Left lung (tissue), 14 donors: ENCODE measurements around the gene TBX3. TPM values are rescaled to one million over a fixed set of nuclear protein-coding genes. Genes with fewer than 3 reads are reported as not detected.
"Not testable (repeated sequence)": the region's sequence is repeated elsewhere in the genome, so short reads cannot be mapped to it uniquely, and the experiment has no call there.

Experiments
- ATAC-seq: fragments of 200-7000 bp; cut with Tn5 transposase; one replicate; pipeline ENCODE4 v1.9.1; 2020; ENCODE audit warnings: moderate library complexity
- DNase-seq, 4 donors: peaks; one replicate each; pipeline ENCODE4 v3.0.0-alpha.2; 2013 to 2020
- H3K27ac ChIP-seq, 2 donors: fragments of 200-600 bp; sonication (generic) in 1 of 2; one replicate each; pipeline versions ENCODE4 v1.5.0 to v1.8.0; 2020 to 2021
- H3K27me3 ChIP-seq, 2 donors: fragments of 200-600 bp; sonication (generic) in 1 of 2; one replicate each; pipeline versions ENCODE4 v1.5.0 to v1.8.0; 2020 to 2021
- H3K36me3 ChIP-seq, 2 donors: fragments of 200-600 bp; sonication (generic) in 1 of 2; one replicate each; pipeline versions ENCODE4 v1.5.0 to v1.8.0; 2020 to 2021
- H3K4me1 ChIP-seq, 2 donors: fragments of 200-600 bp; one replicate each; pipeline ENCODE4 v1.8.0; 2021
- H3K4me3 ChIP-seq, 2 donors: fragments of 200-600 bp; sonication (generic) in 1 of 2; one replicate each; pipeline versions ENCODE4 v1.5.0 to v1.8.0; 2020 to 2021; ENCODE audit warnings: mild to moderate bottlenecking in 1 of 2
- H3K9me3 ChIP-seq, 2 donors: fragments of 200-600 bp; sonication (generic) in 1 of 2; one replicate each; pipeline versions ENCODE4 v1.5.0 to v1.8.0; 2020 to 2021
- intact Hi-C, 2 donors: fragments of 100-400 bp; cut with DNase I; formaldehyde crosslinking; loops; one replicate each; pipeline versions ENCODE4 v1.11.2 to v1.14.2; 2022
- long read RNA-seq, 12 donors: library from polyadenylated mRNA in 2 of 12; unstranded in 2 of 12; transcript quantifications; one replicate each; pipeline ENCODE4 v2.0.0 and lab custom pipeline, GENCODE V29; 2019 to 2026
- polyA plus RNA-seq, 6 donors: library from polyadenylated mRNA; unstranded; fragments of 120-200 nt; gene quantifications; one replicate each; pipeline ENCODE4 v1.2.1, GENCODE V29; 2013; ENCODE audit not compliant: insufficient read length in 6 of 6
- total RNA-seq, 2 donors: library from RNA; stranded (reverse); fragmentation: NEBNext Ultra II Directional; extraction: Animal tissue kit (Norgen Biotek cat#: 25700); gene quantifications; one replicate each; pipeline ENCODE4 v1.2.1, GENCODE V29; 2021
- TF ChIP-seq, protein P1 (sequence below), 2 donors: fragments of 200-600 bp; sonication (generic) in 1 of 2; IDR thresholded peaks; one replicate each; pipeline versions ENCODE4 v1.5.0 to v1.8.0; 2021; ENCODE audit warnings: antibody characterized with exemption in 2 of 2
- donor health status: DM: no; HTN: yes; CAD: no.
- donor health status: DM: no; HTN: no; CAD: no.

TBX3 gene
- total RNA-seq (10 to 100 TPM; 28.3 to 48.1 TPM), polyA plus RNA-seq (100 to 1,000 TPM in 5 of 6 donors, 10 to 100 TPM in 1; 81.5 to 109 (median 106) TPM)
- long read RNA-seq, donor 1, full-length matches to known transcripts: 15 of 52 reads
- long read RNA-seq, donor 1, partial matches to known transcripts: 37 of 52 reads
- long read RNA-seq, donor 1, other reads (novel, unspliced or antisense): 0 of 52 reads
- long read RNA-seq, donor 2, full-length matches to known transcripts: 29 of 120 reads
- long read RNA-seq, donor 2, partial matches to known transcripts: 91 of 120 reads
- long read RNA-seq, donor 2, other reads (novel, unspliced or antisense): 0 of 120 reads
- long read RNA-seq, donor 3, full-length matches to known transcripts: 13 of 13 reads
- long read RNA-seq, donor 3, partial matches to known transcripts: 0 of 13 reads
- long read RNA-seq, donor 3, other reads (novel, unspliced or antisense): 0 of 13 reads
- long read RNA-seq, donor 4, full-length matches to known transcripts: 2 of 11 reads
- long read RNA-seq, donor 4, partial matches to known transcripts: 7 of 11 reads
- long read RNA-seq, donor 4, other reads (novel, unspliced or antisense): 2 of 11 reads
- long read RNA-seq, donor 5, full-length matches to known transcripts: 13 of 45 reads
- long read RNA-seq, donor 5, partial matches to known transcripts: 32 of 45 reads
- long read RNA-seq, donor 5, other reads (novel, unspliced or antisense): 0 of 45 reads
- long read RNA-seq, donor 6, full-length matches to known transcripts: 6 of 12 reads
- long read RNA-seq, donor 6, partial matches to known transcripts: 6 of 12 reads
- long read RNA-seq, donor 6, other reads (novel, unspliced or antisense): 0 of 12 reads
- long read RNA-seq, donor 7, full-length matches to known transcripts: 10 of 15 reads
- long read RNA-seq, donor 7, partial matches to known transcripts: 5 of 15 reads
- long read RNA-seq, donor 7, other reads (novel, unspliced or antisense): 0 of 15 reads
- long read RNA-seq, donor 8, full-length matches to known transcripts: 13 of 39 reads
- long read RNA-seq, donor 8, partial matches to known transcripts: 26 of 39 reads
- long read RNA-seq, donor 8, other reads (novel, unspliced or antisense): 0 of 39 reads
- long read RNA-seq, donor 9: 0 reads
- long read RNA-seq, donor 10, partial matches to known transcripts: 7 of 13 reads
- long read RNA-seq, donor 10, other reads (novel, unspliced or antisense): 6 of 13 reads
- long read RNA-seq, donor 11, partial matches to known transcripts: 0 of 1 reads
- long read RNA-seq, donor 11, other reads (novel, unspliced or antisense): 0 of 1 reads
- long read RNA-seq, donor 12, full-length matches to known transcripts: 17 of 32 reads
- long read RNA-seq, donor 12, partial matches to known transcripts: 15 of 32 reads
- long read RNA-seq, donor 12, other reads (novel, unspliced or antisense): 0 of 32 reads

DNA sequence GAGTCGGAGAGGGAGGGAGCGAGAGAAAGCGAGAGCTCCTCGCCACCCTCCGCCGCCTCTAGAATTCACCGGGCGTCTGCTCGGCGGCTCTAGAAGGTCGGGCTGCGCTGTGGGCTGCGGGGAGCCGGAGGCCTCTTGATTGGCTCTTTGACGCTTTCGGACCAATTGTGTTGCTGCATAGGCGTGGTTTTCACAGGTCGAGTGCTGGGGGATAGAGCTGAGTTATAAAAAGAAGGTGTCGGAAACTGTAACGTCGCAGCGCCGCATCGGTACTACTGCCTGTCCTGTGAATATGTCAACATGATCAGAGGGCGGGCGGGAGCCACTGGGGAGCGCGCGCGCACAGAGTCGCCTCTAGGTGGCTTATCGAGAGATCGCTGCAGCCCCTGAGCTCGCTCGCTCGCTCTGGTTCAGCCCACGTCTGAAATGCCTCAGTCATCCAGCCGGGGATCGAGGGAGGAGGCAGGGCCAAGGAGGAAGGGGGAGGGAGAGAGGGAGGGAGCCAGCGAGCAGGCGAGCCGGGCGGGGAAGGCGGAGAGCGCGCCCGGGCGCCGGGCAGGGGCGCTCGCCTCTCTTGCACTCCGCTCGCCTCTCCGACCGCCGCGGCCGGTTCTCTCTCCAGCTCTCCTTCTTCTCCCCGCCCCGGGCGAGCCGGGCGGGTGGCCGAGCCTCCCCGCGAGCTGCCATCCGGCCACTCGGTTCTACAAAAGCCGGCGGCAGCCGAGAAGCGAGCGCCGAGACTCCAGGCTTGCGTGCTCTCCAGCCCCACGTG, at the start of gene TBX3:
Gene TBX3 (minus strand): TSS at position 78 of the 772 bp plus-strand sequence. CDS start 975 bp downstream, outside the sequence.
- DNase-seq: peak; percentile 88 to 97 (median 92)
- peak within 1 kb of the TSS; percentile 40 to 49 for H3K4me3 ChIP-seq
- peaks cover 0 to 19% of the 10 kb centered on the region in 2 donors for H3K4me1 ChIP-seq
- ATAC-seq: peak; percentile 90
- peak within 1 kb of the TSS; percentile 84 to 91 for H3K27ac ChIP-seq
- no peaks in the 10 kb centered on the region for H3K36me3 ChIP-seq
- intact Hi-C loops: no loop called here
- TF ChIP-seq, protein P1, sequence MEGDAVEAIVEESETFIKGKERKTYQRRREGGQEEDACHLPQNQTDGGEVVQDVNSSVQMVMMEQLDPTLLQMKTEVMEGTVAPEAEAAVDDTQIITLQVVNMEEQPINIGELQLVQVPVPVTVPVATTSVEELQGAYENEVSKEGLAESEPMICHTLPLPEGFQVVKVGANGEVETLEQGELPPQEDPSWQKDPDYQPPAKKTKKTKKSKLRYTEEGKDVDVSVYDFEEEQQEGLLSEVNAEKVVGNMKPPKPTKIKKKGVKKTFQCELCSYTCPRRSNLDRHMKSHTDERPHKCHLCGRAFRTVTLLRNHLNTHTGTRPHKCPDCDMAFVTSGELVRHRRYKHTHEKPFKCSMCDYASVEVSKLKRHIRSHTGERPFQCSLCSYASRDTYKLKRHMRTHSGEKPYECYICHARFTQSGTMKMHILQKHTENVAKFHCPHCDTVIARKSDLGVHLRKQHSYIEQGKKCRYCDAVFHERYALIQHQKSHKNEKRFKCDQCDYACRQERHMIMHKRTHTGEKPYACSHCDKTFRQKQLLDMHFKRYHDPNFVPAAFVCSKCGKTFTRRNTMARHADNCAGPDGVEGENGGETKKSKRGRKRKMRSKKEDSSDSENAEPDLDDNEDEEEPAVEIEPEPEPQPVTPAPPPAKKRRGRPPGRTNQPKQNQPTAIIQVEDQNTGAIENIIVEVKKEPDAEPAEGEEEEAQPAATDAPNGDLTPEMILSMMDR (IDR thresholded peaks at IDR 0.05): peak; percentile 12 to 54
- no peaks in the 10 kb centered on the region for H3K9me3 ChIP-seq
- H3K27me3 ChIP-seq: peaks cover 41 to 100% of the 10 kb centered on the region in 2 donors

DNA sequence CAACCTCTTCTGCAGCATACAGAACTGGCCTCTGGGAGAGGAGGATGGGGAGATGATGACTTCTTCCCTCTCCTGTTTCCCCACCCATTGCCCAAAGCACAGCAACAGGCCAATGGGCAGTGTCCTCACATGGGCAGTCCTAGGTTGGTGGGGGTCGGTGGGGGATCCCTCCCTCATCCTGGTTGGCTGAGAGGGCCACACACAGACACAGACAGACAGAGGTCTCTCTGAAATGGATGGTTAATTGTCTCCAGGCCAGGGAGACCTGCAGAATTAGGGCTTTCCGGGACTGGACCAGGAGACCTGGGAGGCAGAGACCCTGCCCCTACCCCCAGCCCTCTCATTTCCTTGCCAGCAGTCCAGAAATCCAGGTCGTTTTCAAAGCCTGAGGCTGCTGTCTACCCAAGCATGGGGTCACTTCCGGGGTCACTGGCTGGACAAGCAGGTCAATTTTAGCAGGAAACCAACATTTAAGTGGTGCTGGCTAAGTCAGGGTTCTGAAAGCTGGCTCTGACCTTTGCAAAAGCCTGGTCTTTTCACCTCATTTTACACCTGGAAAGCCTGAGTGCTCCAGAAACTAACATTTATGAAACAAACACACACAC, 48.6 kb upstream of the TBX3 start:
- Histone ChIP-seq H3K36me3 (no peaks in the 10 kb centered on the region), H3K9me3 (no peaks in the 10 kb centered on the region), H3K27me3 (peaks cover 17 to 38% of the 10 kb centered on the region in 2 donors), H3K4me3 (no peak overlapping the region), H3K27ac (no peak overlapping the region), H3K4me1 (no peaks in the 10 kb centered on the region)
- no peak for DNase-seq
- intact Hi-C loops: no loop called here
- TF ChIP-seq, protein P1 (IDR thresholded peaks at IDR 0.05): no peak
- ATAC-seq: no peak

DNA sequence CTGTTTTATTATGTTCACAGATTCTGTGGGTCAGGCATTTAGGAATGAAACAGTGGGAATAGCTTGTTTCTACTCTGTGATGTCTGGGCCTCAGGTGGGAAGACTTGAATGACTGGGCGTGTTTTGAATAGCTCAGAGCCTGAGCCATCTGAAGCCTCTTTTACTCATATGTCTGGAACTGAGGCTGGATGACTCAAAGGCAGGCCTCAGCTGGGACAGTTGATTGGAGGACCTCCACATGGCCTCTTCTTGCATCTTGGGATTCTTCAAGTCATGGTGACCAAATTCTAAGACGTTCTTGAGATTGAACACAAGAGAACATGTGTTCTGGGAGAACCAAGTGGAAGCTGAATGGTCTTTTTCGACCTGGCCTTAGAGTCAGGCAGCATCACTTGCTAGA, 45.8 kb upstream of the TBX3 start:
- ATAC-seq (no peak), DNase-seq (no peak)
- Histone ChIP-seq H3K27ac (no peak overlapping the region), H3K4me1 (no peaks in the 10 kb centered on the region), H3K4me3 (no peak overlapping the region), H3K36me3 (no peaks in the 10 kb centered on the region), H3K27me3 (peaks cover 3 to 12% of the 10 kb centered on the region in 2 donors), H3K9me3 (no peaks in the 10 kb centered on the region)
- TF ChIP-seq, protein P1 (IDR thresholded peaks at IDR 0.05): no peak
- intact Hi-C loops: no loop called here

DNA sequence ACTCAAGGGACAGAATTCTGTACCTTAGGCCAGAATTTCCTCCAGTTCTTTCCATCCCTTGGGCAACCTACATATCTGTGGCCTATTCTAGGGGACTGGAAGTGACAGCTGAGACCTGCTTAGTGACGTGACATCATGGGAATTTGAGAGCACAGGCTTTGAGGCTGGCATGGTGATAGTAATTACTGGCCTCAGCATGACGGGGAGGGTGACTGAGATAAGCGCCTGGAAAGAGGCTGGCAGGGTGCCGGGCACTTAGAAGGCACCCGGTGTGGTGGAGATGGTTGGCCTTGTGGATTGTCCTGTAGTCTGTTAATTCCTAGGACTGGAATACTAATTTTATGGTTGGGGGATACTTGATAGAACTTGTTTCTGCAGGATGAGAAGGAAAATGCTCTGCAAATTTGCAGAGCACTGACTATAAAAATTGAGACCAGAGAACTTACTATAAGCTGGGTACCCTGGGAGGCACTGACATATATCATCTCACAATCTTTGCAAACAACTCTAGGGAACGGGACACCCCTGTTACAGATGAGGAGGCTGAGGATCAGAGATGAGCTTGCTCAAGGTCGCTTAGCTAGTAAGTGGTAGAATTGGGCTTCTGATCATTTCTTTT, 42.2 kb upstream of the TBX3 start:
- H3K27me3 ChIP-seq: no peaks in the 10 kb centered on the region
- H3K27ac ChIP-seq: no peak overlapping the region
- ATAC-seq: no peak
- H3K36me3 ChIP-seq: no peaks in the 10 kb centered on the region
- intact Hi-C loops: no loop called here
- no peak for DNase-seq
- H3K4me1 ChIP-seq: no peaks in the 10 kb centered on the region
- TF ChIP-seq, protein P1 (IDR thresholded peaks at IDR 0.05): no peak
- H3K4me3 ChIP-seq: no peak overlapping the region
- H3K9me3 ChIP-seq: no peaks in the 10 kb centered on the region

DNA sequence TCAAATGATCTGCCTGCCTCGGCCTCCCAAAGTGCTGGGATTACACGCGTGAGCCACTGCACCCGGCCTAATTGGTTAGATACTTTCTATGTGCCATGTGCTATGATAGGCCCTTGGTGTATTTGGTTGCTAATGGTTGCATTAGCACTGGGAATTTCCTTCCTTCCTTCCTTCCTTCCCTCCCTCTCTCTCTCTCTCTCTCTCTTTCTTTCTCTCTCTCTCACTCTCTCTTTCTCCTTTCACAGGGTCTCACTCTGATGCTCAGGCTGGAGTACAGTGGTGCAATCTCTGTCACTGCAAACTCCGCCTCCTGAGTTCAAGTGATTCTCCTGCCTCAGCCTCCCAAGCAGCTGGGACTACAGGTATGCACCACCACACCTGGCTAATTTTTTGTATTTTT, 38.2 kb upstream of the TBX3 start:
- H3K4me3 ChIP-seq, H3K9me3 ChIP-seq, intact Hi-C loops: not testable (repeated sequence)

More for the DNA sequence above, 38.2 kb upstream of the TBX3 start:
- not testable (repeated sequence) for H3K36me3 ChIP-seq, H3K27ac ChIP-seq, H3K4me1 ChIP-seq, H3K27me3 ChIP-seq, DNase-seq, ATAC-seq
